Naive thymus-derived CD4-positive, alpha-beta T cell (primary cell): ENCODE results near the gene ABCA1. TPM values are rescaled to one million over a fixed set of nuclear protein-coding genes. Genes with fewer than 3 reads are reported as not detected.

Experiments used
- ATAC-seq: fragments of 150-1000 bp; cut with Tn5 transposase; 2 replicates; pipeline ENCODE4 v1.10.0; 2021; ENCODE audit warnings: mild to moderate bottlenecking, moderate library complexity
- CTCF ChIA-PET: fragments of 350-600 bp; sonication (Branson Sonifier 250); formaldehyde crosslinking; loops from one replicate; lab custom pipeline; 2021; ENCODE audit warnings: antibody characterized with exemption; lab: Charles Lee
- POLR2A ChIA-PET: fragments of 350-600 bp; sonication (Branson Sonifier 250); formaldehyde crosslinking; loops from one replicate; lab custom pipeline; 2021; ENCODE audit warnings: antibody characterized with exemption, inconsistent platforms; lab: Charles Lee
- DNase-seq, 9 donors: peaks; one replicate each; pipeline versions ENCODE4 v3.0.0 to v3.0.0-alpha.2; 2020 to 2022; ENCODE audit warnings: mixed read lengths in 1 of 9
- H3K27ac ChIP-seq: one replicate; pipeline ENCODE4 v1.7.0; 2013; ENCODE audit warnings: mild to moderate bottlenecking, low read depth, low read length, moderate library complexity
- H3K27me3 ChIP-seq, 2 donors: one replicate each; pipeline ENCODE4 v1.7.0; 2013; ENCODE audit warnings: low read length in 2 of 2, mild to moderate bottlenecking in 2 of 2, moderate library complexity in 2 of 2; ENCODE audit not compliant: control insufficient read depth in 2 of 2, insufficient read depth in 2 of 2
- H3K36me3 ChIP-seq, 3 experiments: 1 replicate in 2 of 3; 2 replicates in 1 of 3; pipeline ENCODE4 v1.7.0; 2013; ENCODE audit warnings: low read length in 3 of 3, mild to moderate bottlenecking in 3 of 3, moderate library complexity in 1 of 3; ENCODE audit not compliant: insufficient read depth in 3 of 3, control insufficient read depth in 2 of 3
- H3K4me1 ChIP-seq, 2 donors: one replicate each; pipeline ENCODE4 v1.7.0; 2013; ENCODE audit warnings: low read length in 2 of 2, mild to moderate bottlenecking in 2 of 2, moderate library complexity in 1 of 2; ENCODE audit not compliant: control insufficient read depth in 2 of 2, insufficient read depth in 2 of 2
- H3K4me3 ChIP-seq: 2 replicates; pipeline ENCODE4 v1.7.0; 2013; ENCODE audit warnings: mild to moderate bottlenecking, low read length
- H3K9me3 ChIP-seq, 3 experiments: 1 replicate in 2 of 3; 2 replicates in 1 of 3; pipeline ENCODE4 v1.7.0; 2013; ENCODE audit warnings: low read length in 3 of 3; ENCODE audit not compliant: control insufficient read depth in 2 of 3
- H3K27ac Mint-ChIP-seq, 9 donors: one replicate each; pipeline ENCODE4 v1.8.0; 2020 to 2022; ENCODE audit warnings: mixed read lengths in 9 of 9, mild to moderate bottlenecking in 8 of 9, moderate library complexity in 5 of 9, inconsistent platforms in 2 of 9
- H3K27me3 Mint-ChIP-seq, 5 donors: one replicate each; pipeline ENCODE4 v1.8.0; 2021 to 2022; ENCODE audit warnings: mixed read lengths in 5 of 5, mild to moderate bottlenecking in 1 of 5
- H3K36me3 Mint-ChIP-seq, 5 donors: one replicate each; pipeline ENCODE4 v1.8.0; 2020 to 2022; ENCODE audit warnings: mixed read lengths in 5 of 5, mild to moderate bottlenecking in 3 of 5, inconsistent platforms in 1 of 5
- H3K4me1 Mint-ChIP-seq, 7 donors: one replicate each; pipeline ENCODE4 v1.8.0; 2020 to 2022; ENCODE audit warnings: mixed read lengths in 7 of 7, mild to moderate bottlenecking in 3 of 7, inconsistent platforms in 1 of 7
- H3K4me3 Mint-ChIP-seq, 10 donors: one replicate each; pipeline ENCODE4 v1.8.0; 2020 to 2022; ENCODE audit warnings: mild to moderate bottlenecking in 10 of 10, mixed read lengths in 10 of 10, moderate library complexity in 6 of 10, inconsistent platforms in 2 of 10
- H3K9me3 Mint-ChIP-seq, 11 donors: one replicate each; pipeline ENCODE4 v1.8.0; 2020 to 2022; ENCODE audit warnings: mixed read lengths in 11 of 11, mild to moderate bottlenecking in 4 of 11, inconsistent platforms in 1 of 11, moderate library complexity in 1 of 11
- intact Hi-C, 2 donors: fragments of 100-400 bp; cut with micrococcal nuclease; formaldehyde crosslinking; loops; one replicate each; pipeline ENCODE4 v1.15.1; 2023
- polyA plus RNA-seq, 2 donors: library from polyadenylated mRNA; unstranded; fragments of 300-500 nt; fragmentation: Illumina TruSeq; gene quantifications; one replicate each; pipeline ENCODE4 v1.2.3, GENCODE V29; 2021
- total RNA-seq, 6 experiments: library from RNA in 5 of 6; stranded (reverse) in 5 of 6; gene quantifications; 1 replicate in 5 of 6; 2 replicates in 1 of 6; pipeline ENCODE4 v1.2.3 and lab custom pipeline; 2021 to 2026

ABCA1 gene
- total and polyA plus RNA-seq, 7 experiments from 2014 or later, result 0.25 to 19.4 (median 1.0) TPM

DNA sequence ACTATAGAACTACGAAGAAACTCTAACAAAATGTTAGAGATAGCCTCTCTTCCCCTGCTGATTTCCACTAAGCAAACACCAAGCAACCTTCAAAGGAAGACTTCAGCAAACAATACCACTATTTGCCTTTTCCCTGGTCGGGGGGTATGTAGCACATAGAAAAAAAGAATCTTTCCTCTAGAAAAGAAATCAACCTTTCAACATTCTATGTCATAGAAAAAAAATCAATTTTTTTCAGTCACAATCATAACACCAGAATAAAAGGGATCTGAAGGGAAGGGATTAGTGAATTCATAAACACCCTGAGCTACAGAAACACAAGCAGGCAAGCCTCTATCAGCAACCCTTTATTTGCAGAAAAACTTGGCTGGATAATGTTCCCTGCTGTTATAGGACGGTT lies 15.3 kb downstream of the ABCA1 start:
- DNase-seq, result no peak
- Histone ChIP-seq H3K27ac (no peak overlapping the region), H3K4me3 (no peak overlapping the region), H3K4me1 (no peaks in the 10 kb centered on the region), H3K27me3 (no peaks in the 10 kb centered on the region), H3K9me3 (no peaks in the 10 kb centered on the region), H3K36me3 (no peaks in the 10 kb centered on the region)
- H3K4me1 Mint-ChIP-seq, result peaks cover 2 to 66% (median 24%) of the 10 kb centered on the region in 7 donors
- peaks cover 0 to 15% (median 0%) of the 10 kb centered on the region in 5 donors for H3K27me3 Mint-ChIP-seq
- H3K4me3 Mint-ChIP-seq, result no peak overlapping the region
- ChIA-PET POLR2A (no interaction called here), CTCF (no interaction called here)
- ATAC-seq, result no peak
- no peak overlapping the region for H3K27ac Mint-ChIP-seq
- intact Hi-C loops, result no loop called here
- no peaks in the 10 kb centered on the region for H3K9me3 Mint-ChIP-seq
- peaks cover 0 to 3% (median 0%) of the 10 kb centered on the region in 5 donors for H3K36me3 Mint-ChIP-seq

DNA sequence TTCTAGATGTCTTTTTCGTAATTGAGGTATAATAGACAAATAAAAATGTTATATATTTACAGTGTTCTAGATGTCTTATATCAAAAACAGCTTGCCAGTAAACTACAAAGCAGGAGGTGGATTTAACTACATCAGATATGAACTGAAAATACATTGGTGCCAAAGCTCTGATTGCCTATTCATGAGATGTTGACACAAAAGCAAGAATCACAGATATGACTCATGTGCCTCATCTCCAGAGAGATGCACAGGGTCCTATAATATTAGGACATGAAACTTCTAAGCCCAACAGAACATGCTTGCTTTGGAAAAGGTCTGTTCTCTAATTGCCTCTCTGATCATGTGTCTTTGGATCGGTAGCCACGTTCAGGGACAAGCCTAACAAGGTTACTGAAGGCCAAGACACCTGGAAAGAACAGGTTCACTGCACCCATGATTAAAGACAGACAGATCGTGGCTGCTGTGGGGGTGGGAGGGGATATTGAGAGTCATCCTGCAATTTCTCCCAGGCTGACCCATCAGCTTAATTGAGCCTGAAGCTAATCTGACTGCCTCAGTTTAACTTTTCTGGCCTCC lies 16.8 kb downstream of the ABCA1 start:
- H3K4me1 ChIP-seq, result no peaks in the 10 kb centered on the region
- no peak overlapping the region for H3K4me3 ChIP-seq
- H3K27me3 ChIP-seq, result no peaks in the 10 kb centered on the region
- no peaks in the 10 kb centered on the region for H3K9me3 ChIP-seq
- H3K9me3 Mint-ChIP-seq, result no peaks in the 10 kb centered on the region
- peaks cover 0 to 3% (median 0%) of the 10 kb centered on the region in 5 donors for H3K36me3 Mint-ChIP-seq
- no peaks in the 10 kb centered on the region for H3K36me3 ChIP-seq
- peaks cover 0 to 16% (median 0%) of the 10 kb centered on the region in 5 donors for H3K27me3 Mint-ChIP-seq
- H3K4me3 Mint-ChIP-seq, result no peak overlapping the region
- peaks cover 2 to 71% (median 24%) of the 10 kb centered on the region in 7 donors for H3K4me1 Mint-ChIP-seq
- ATAC-seq (peak; percentile 26), DNase-seq (no peak)
- H3K27ac ChIP-seq, result no peak overlapping the region
- no peak overlapping the region for H3K27ac Mint-ChIP-seq
- CTCF ChIA-PET, result no interaction called here
- POLR2A ChIA-PET, result no interaction called here
- intact Hi-C loops, result no loop called here

DNA sequence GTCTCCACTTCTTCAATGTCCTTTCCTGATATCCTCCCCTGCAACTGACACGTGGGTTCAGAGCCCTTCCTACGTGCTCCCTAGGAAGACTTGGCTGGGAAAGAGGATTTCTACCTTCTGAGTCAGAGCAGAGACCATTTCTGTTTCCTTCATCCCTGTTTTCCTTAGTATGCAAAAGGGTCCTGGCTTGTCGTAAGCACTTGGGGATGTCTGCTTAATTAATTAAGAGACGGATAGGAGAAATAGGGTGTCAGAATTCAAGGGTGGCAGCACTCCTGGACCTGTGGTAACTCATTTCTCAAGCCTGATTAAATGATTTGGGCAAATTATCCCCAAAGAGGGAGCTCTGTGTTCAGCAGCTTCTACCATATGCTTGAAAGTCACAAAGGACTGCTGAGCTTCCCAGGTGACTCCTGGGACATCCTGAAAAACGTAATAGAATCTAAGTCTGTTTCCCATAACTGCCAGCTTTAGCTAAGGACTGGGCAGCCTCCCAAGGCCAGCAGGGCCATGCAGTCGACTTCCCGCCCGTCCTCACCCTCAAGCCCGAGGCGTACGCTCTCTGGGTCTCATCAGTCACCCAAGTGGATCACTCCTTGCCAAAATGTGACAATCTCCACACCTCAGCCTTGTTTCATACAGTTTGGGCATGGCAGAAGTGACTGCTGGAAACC lies 20.5 kb downstream of the ABCA1 start:
- Mint-ChIP-seq H3K9me3 (no peaks in the 10 kb centered on the region), H3K4me3 (no peak overlapping the region), H3K36me3 (no peaks in the 10 kb centered on the region), H3K27me3 (peaks cover 0 to 6% (median 0%) of the 10 kb centered on the region in 5 donors), H3K27ac (no peak overlapping the region), H3K4me1 (peaks cover 0 to 59% (median 19%) of the 10 kb centered on the region in 7 donors)
- ATAC-seq (no peak), DNase-seq (no peak)
- H3K4me1 ChIP-seq, result no peaks in the 10 kb centered on the region
- ChIA-PET POLR2A (no interaction called here), CTCF (no interaction called here)
- no peaks in the 10 kb centered on the region for H3K27me3 ChIP-seq
- H3K4me3 ChIP-seq, result no peak overlapping the region
- H3K9me3 ChIP-seq, result no peaks in the 10 kb centered on the region
- intact Hi-C loops, result no loop called here
- no peak overlapping the region for H3K27ac ChIP-seq
- H3K36me3 ChIP-seq, result no peaks in the 10 kb centered on the region

DNA sequence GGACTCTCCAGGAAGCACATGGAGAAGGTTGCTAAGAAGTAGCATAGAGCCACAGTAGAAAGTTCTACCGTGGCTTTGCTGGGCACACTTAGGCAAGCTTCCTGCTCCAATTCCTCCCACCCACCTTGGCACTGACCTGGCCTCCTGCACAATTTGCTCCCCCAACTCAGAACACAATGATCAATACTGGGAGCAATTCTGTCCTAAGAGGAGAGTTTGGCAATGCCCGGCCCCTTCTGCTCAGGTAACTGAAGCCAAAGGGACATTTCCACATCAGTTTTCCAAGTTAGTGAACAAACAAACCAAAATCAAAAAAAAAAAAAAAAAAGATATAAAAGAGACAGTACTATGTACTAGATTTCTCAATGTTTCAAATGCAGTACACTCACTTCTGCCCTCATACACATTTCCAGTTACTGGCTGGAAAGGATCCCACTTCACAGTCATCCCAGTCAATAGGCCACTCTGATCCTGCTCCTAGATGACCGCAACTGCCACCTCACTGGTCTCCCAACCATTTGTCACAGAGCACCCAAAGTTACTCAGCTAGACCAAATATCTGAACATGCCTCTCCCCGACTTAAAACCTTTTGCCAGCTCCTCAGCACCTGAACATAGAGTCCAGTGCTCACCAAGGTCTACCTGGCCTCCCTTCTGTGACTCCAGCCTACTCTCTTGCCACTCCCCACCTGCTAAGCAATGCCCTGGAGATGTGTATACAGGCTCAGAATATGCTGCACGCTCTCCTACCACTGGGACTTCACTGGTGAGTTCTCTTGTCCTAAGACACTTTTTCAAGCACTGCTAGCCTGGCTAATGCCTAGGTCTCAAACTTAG lies 21.3 kb downstream of the ABCA1 start:
- Mint-ChIP-seq H3K9me3 (no peaks in the 10 kb centered on the region), H3K27ac (no peak overlapping the region), H3K4me1 (peaks cover 0 to 55% (median 19%) of the 10 kb centered on the region in 7 donors), H3K36me3 (no peaks in the 10 kb centered on the region), H3K4me3 (no peak overlapping the region), H3K27me3 (peaks cover 0 to 4% (median 0%) of the 10 kb centered on the region in 5 donors)
- ChIA-PET CTCF (no interaction called here), POLR2A (interaction anchor here (0.6 kb wide), 1 partner anchor 92 kb away, joined by 4 read pairs; no protein-coding TSS in a partner anchor)
- H3K27me3 ChIP-seq, result no peaks in the 10 kb centered on the region
- no peaks in the 10 kb centered on the region for H3K9me3 ChIP-seq
- no peaks in the 10 kb centered on the region for H3K4me1 ChIP-seq
- DNase-seq (no peak), ATAC-seq (no peak)
- no peaks in the 10 kb centered on the region for H3K36me3 ChIP-seq
- H3K27ac ChIP-seq, result no peak overlapping the region
- H3K4me3 ChIP-seq, result no peak overlapping the region
- intact Hi-C loops, result no loop called here

DNA sequence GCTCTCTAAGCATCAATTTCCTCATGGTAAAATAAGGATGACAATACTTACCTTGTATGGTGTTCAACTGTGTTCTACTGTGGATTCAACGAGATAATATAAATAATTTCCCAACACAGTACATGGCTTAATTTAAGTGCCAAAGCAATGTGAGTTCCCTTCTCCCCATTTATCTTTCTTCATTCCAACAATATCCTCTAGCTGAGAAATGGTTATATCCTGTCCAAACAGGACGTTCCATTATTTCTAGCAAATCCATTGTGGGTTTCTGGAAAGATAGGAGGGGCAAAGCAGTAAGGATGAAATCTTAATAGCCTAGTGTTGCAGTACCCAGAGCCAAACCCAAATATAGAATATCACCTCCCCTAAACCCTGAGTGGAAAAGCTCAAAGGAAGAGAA lies 22.0 kb downstream of the ABCA1 start:
- H3K27ac ChIP-seq, result no peak overlapping the region
- Mint-ChIP-seq H3K27ac (no peak overlapping the region), H3K36me3 (peaks cover 0 to 5% (median 0%) of the 10 kb centered on the region in 5 donors), H3K4me3 (no peak overlapping the region), H3K4me1 (peaks cover 0 to 54% (median 24%) of the 10 kb centered on the region in 7 donors), H3K27me3 (peaks cover 0 to 4% (median 0%) of the 10 kb centered on the region in 5 donors), H3K9me3 (no peaks in the 10 kb centered on the region)
- no peaks in the 10 kb centered on the region for H3K4me1 ChIP-seq
- H3K36me3 ChIP-seq, result peaks cover 0 to 5% (median 0%) of the 10 kb centered on the region in 3 experiments
- DNase-seq (no peak), ATAC-seq (no peak)
- intact Hi-C loops, result no loop called here
- H3K27me3 ChIP-seq, result no peaks in the 10 kb centered on the region
- no peak overlapping the region for H3K4me3 ChIP-seq
- H3K9me3 ChIP-seq, result no peaks in the 10 kb centered on the region
- ChIA-PET POLR2A (interaction anchor here (0.6 kb wide), 1 partner anchor 93 kb away, joined by 4 read pairs; no protein-coding TSS in a partner anchor), CTCF (no interaction called here)

DNA sequence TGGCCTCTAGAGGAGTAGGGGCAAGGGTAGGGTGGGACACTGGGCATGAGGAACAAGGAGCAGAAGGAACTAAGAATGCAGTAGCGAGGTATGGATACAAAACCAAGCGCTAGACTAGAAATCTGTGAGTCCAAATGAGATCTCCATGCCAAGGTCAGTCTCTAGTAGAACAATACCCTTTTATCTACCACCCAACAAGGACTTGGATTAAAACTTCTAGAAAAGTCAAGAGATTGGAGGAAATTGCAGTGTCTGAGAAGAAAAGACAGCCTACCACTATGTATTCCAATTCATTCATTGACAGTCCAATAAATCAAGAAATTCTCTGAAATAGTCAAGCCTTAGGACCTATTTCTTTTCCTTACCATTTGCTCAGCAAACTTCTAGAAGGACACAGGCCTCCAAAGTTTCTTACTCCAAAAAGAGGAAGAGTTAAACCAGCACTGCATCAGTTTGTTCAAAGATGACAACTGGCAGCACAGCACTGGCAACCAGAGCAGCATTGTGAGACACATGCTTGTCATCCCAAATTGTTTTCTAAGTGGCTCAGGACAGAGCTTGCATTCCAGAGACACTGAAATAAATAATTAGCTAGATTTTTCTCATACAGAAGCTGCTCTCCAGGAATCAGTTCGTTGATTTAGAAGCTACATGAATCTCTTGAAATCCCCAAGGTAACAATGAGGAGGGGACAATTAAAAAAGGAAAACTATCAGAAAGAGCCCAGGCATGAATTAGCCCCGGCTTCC lies 22.6 kb downstream of the ABCA1 start:
- CTCF ChIA-PET, result interaction anchor here (0.6 kb wide), 1 partner anchor 446 kb away, joined by 3 read pairs; no protein-coding TSS in a partner anchor
- peak overlapping the region in 1 of 9 donors; percentile 23 for H3K27ac Mint-ChIP-seq
- POLR2A ChIA-PET, result no interaction called here

More for the DNA sequence above, 22.6 kb downstream of the ABCA1 start:
- no peak overlapping the region for H3K4me3 ChIP-seq
- H3K27ac ChIP-seq, result no peak overlapping the region
- H3K27me3 Mint-ChIP-seq, result peaks cover 0 to 4% (median 0%) of the 10 kb centered on the region in 5 donors
- DNase-seq (no peak), ATAC-seq (no peak)
- peaks cover 0 to 8% (median 0%) of the 10 kb centered on the region in 5 donors for H3K36me3 Mint-ChIP-seq
- intact Hi-C loops, result no loop called here
- H3K9me3 ChIP-seq, result no peaks in the 10 kb centered on the region
- no peaks in the 10 kb centered on the region for H3K27me3 ChIP-seq
- peaks cover 0 to 56% (median 29%) of the 10 kb centered on the region in 7 donors for H3K4me1 Mint-ChIP-seq
- H3K4me3 Mint-ChIP-seq, result no peak overlapping the region
- peaks cover 0 to 5% (median 0%) of the 10 kb centered on the region in 3 experiments for H3K36me3 ChIP-seq
- no peaks in the 10 kb centered on the region for H3K4me1 ChIP-seq
- H3K9me3 Mint-ChIP-seq, result no peaks in the 10 kb centered on the region
